Caco-2 (cell line): ENCODE measurements around the gene GJB1. TPM values are rescaled to one million over a fixed set of nuclear protein-coding genes. Genes with fewer than 3 reads are reported as not detected.

Experiments
- BruUV-seq: library from RNA; stranded (reverse); fragments of 400-500 nt; replicated peaks from 2 replicates; lab custom pipeline; 2021; lab: Mats Ljungman, UMichigan
- CTCF ChIA-PET: fragments of 300-600 bp; sonication (Branson Sonifier 250); formaldehyde crosslinking; loops from one replicate; lab custom pipeline; 2022; ENCODE audit warnings: antibody characterized with exemption; lab: Charles Lee
- POLR2A ChIA-PET: fragments of 300-600 bp; sonication (Branson Sonifier 250); formaldehyde crosslinking; loops from one replicate; lab custom pipeline; 2022; ENCODE audit warnings: antibody characterized with exemption; lab: Charles Lee
- DNase-seq, 2 experiments: peaks; one replicate each; pipeline versions ENCODE4 v3.0.0 to v3.0.0-alpha.2; 2020 to 2022
- H3K27me3 ChIP-seq: replicated peaks from 2 replicates; pipeline ENCODE4 v1.6.0; 2011; ENCODE audit warnings: low read length; ENCODE audit not compliant: control insufficient read depth, insufficient read depth
- H3K36me3 ChIP-seq: 2 replicates; pipeline ENCODE4 v1.5.1; 2011; ENCODE audit warnings: low read length; ENCODE audit not compliant: control insufficient read depth, insufficient read depth
- H3K4me1 ChIP-seq: fragments of 250-450 bp; sonication (Bioruptor Pico); 2 replicates; pipeline ENCODE4 v1.5.1; 2020; ENCODE audit warnings: mild to moderate bottlenecking
- H3K4me3 ChIP-seq: 2 replicates; pipeline ENCODE4 v1.5.1; 2011; ENCODE audit warnings: low read depth, mild to moderate bottlenecking, control low read depth, low read length
- H3K9me3 ChIP-seq: fragments of 250-450 bp; sonication (Bioruptor Pico); 2 replicates; pipeline ENCODE4 v1.5.1; 2020; ENCODE audit warnings: mild to moderate bottlenecking, moderate library complexity
- H3K27ac Mint-ChIP-seq: one replicate; pipeline ENCODE4 v1.8.0; 2022; ENCODE audit warnings: mixed read lengths; ENCODE audit not compliant: unreplicated experiment
- H3K27me3 Mint-ChIP-seq: one replicate; pipeline ENCODE4 v1.8.0; 2022; ENCODE audit warnings: mixed read lengths; ENCODE audit not compliant: insufficient read depth, unreplicated experiment
- H3K36me3 Mint-ChIP-seq: one replicate; pipeline ENCODE4 v1.8.0; 2022; ENCODE audit warnings: mild to moderate bottlenecking, mixed read lengths; ENCODE audit not compliant: insufficient read depth, unreplicated experiment
- H3K4me1 Mint-ChIP-seq: one replicate; pipeline ENCODE4 v1.8.0; 2022; ENCODE audit warnings: low read depth, mixed read lengths; ENCODE audit not compliant: unreplicated experiment
- H3K4me3 Mint-ChIP-seq: one replicate; pipeline ENCODE4 v1.8.0; 2022; ENCODE audit warnings: mild to moderate bottlenecking, moderate library complexity, mixed read lengths; ENCODE audit not compliant: unreplicated experiment
- H3K9me3 Mint-ChIP-seq: one replicate; pipeline ENCODE4 v1.8.0; 2022; ENCODE audit warnings: mixed read lengths; ENCODE audit not compliant: unreplicated experiment
- intact Hi-C: fragments of 100-400 bp; cut with micrococcal nuclease; formaldehyde crosslinking; loops from one replicate; pipeline ENCODE4 v1.10.0; 2022; ENCODE audit not compliant: unreplicated experiment
- total RNA-seq: library from RNA; stranded (reverse); gene quantifications from 2 replicates; pipeline ENCODE4 v1.2.3, GENCODE V29; 2022
- TF ChIP-seq, protein P1 (sequence below), 2 experiments: fragments of 200-600 bp in 1 of 2; IDR thresholded peaks; 1 replicate in 1 of 2; 2 replicates in 1 of 2; pipeline versions ENCODE4 v1.5.1 to v1.8.0; 2011 to 2022; ENCODE audit warnings: antibody characterized with exemption in 1 of 2, control low read depth in 1 of 2, inconsistent platforms in 1 of 2, low read depth in 1 of 2, low read length in 1 of 2, mild to moderate bottlenecking in 1 of 2, moderate library complexity in 1 of 2; ENCODE audit not compliant: insufficient read depth in 1 of 2, severe bottlenecking in 1 of 2, unreplicated experiment in 1 of 2

Gene GJB1
- total RNA-seq, 1 experiment from 2014 or later: 37.6 TPM

DNA sequence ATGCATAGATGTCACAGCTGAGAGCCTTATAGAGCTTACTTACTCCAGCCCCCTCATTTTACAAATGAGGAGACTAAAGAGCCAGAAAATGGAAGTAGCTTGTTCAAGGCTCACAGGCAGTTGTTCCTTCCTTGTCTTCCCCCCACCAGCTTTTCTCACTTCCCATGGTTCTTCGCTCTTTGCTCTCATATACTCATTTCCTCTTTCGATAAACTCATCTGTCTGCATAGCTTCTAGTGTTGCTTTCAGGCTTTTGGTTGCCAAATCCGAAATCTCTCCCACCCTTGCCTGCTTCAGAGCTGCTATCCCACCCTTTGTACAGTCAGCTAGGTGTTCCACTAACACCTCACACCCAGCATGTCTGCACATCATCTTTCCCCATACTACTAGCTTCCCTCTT, 25.0 kb upstream of the GJB1 start:
- Mint-ChIP-seq H3K27me3 (no peaks in the 10 kb centered on the region), H3K4me3 (no peak overlapping the region), H3K27ac (no peak overlapping the region), H3K36me3 (no peaks in the 10 kb centered on the region), H3K4me1 (peaks cover 33% of the 10 kb centered on the region), H3K9me3 (no peaks in the 10 kb centered on the region)
- intact Hi-C loops: no loop called here
- Histone ChIP-seq H3K4me1 (no peaks in the 10 kb centered on the region; the same call in 1 of the 2 replicates), H3K36me3 (no peaks in the 10 kb centered on the region), H3K9me3 (no peaks in the 10 kb centered on the region), H3K4me3 (no peak overlapping the region), H3K27me3 (no peaks in the 10 kb centered on the region)
- TF ChIP-seq, protein P1, sequence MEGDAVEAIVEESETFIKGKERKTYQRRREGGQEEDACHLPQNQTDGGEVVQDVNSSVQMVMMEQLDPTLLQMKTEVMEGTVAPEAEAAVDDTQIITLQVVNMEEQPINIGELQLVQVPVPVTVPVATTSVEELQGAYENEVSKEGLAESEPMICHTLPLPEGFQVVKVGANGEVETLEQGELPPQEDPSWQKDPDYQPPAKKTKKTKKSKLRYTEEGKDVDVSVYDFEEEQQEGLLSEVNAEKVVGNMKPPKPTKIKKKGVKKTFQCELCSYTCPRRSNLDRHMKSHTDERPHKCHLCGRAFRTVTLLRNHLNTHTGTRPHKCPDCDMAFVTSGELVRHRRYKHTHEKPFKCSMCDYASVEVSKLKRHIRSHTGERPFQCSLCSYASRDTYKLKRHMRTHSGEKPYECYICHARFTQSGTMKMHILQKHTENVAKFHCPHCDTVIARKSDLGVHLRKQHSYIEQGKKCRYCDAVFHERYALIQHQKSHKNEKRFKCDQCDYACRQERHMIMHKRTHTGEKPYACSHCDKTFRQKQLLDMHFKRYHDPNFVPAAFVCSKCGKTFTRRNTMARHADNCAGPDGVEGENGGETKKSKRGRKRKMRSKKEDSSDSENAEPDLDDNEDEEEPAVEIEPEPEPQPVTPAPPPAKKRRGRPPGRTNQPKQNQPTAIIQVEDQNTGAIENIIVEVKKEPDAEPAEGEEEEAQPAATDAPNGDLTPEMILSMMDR (IDR thresholded peaks at IDR 0.05; ENCODE audit: insufficient read depth in 1 of 2, low read depth in 1 of 2, low read length in 1 of 2, severe bottlenecking in 1 of 2, unreplicated experiment in 1 of 2): no peak
- ChIA-PET POLR2A (interaction anchor here (0.8 to 1.0 kb wide), 2 partner anchors 85 to 168 kb away, joined by 4 read pairs; partner anchors contain the start of genes NONO and TAF1), CTCF (no interaction called here)
- no peak for DNase-seq
- no TSS peak for BruUV-seq

DNA sequence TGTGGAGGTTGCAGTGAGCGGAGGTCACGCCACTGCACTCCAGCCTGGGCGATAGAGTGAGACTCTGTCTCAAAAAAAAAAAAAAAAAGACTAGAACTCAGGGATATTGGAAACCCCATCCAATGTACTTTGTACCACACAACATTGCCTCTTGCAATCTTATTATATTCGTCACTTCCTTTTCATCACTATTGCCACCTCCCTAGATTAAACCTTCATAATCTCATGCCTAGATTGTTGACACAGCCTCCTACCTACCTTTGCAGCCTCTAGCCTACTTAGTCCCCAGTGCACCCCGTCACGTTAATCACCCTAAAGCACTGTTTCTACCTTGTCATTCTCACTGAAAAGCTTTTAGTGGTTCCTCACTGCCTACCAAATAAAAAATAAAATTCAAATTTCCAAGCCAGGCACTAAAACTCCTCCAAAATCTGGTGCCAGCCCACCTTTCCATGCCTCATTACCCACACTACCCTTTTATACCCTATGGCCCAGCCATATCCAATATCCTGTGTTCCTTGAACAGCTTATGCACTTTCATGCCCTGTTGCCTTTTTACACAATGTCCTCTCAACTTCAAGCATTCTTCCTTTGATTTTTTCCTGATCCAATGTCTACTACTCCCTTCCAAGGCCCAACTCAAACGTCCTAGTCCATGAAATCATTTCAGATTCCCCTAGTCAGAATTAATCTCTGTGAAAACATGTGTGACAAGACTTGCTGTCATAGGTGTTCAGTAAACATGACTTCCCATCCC, 23.6 kb upstream of the GJB1 start:
- Mint-ChIP-seq H3K27me3 (no peaks in the 10 kb centered on the region), H3K4me3 (no peak overlapping the region), H3K27ac (no peak overlapping the region), H3K4me1 (peaks cover 26% of the 10 kb centered on the region), H3K36me3 (no peaks in the 10 kb centered on the region), H3K9me3 (no peaks in the 10 kb centered on the region)
- Histone ChIP-seq H3K9me3 (no peaks in the 10 kb centered on the region), H3K36me3 (no peaks in the 10 kb centered on the region), H3K4me1 (no peaks in the 10 kb centered on the region; the same call in 1 of the 2 replicates), H3K4me3 (no peak overlapping the region), H3K27me3 (no peaks in the 10 kb centered on the region)
- no peak for DNase-seq
- no TSS peak for BruUV-seq
- CTCF ChIA-PET: no interaction called here
- intact Hi-C loops: no loop called here
- TF ChIP-seq, protein P1 (IDR thresholded peaks at IDR 0.05; ENCODE audit: insufficient read depth in 1 of 2, low read depth in 1 of 2, low read length in 1 of 2, severe bottlenecking in 1 of 2, unreplicated experiment in 1 of 2): no peak
- POLR2A ChIA-PET: no interaction called here

DNA sequence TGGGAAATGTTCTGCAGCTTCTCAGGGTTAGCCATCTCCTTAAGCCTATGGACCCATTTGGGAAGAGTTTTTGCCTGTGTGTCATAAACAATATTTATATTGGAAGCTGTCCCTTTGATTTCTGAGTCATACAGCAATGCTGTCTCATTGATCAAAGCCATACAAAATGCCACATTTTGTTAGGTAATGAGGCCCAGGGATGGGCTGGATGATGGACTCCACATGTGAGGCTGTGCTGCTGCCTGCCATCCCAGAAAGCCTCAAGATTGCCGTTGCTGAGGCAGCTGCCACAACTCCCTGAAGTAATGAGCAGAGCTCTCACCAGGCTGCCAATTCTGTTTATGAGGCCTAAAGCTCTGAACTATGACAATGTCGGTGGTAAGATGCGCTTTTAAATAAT, 12.2 kb upstream of the GJB1 start:
- Histone ChIP-seq H3K36me3 (no peaks in the 10 kb centered on the region), H3K27me3 (no peaks in the 10 kb centered on the region), H3K4me3 (no peak overlapping the region), H3K4me1 (peaks cover 18% of the 10 kb centered on the region), H3K9me3 (no peaks in the 10 kb centered on the region)
- Mint-ChIP-seq H3K4me1 (peaks cover 22% of the 10 kb centered on the region), H3K27me3 (no peaks in the 10 kb centered on the region), H3K4me3 (no peak overlapping the region), H3K27ac (no peak overlapping the region), H3K36me3 (no peaks in the 10 kb centered on the region), H3K9me3 (no peaks in the 10 kb centered on the region)
- CTCF ChIA-PET: no interaction called here
- intact Hi-C loops: loop anchor here (10.0 kb wide), 1 partner anchor 74 kb away; the partner anchor contains the start of gene NONO
- no TSS peak for BruUV-seq
- POLR2A ChIA-PET: no interaction called here
- DNase-seq: no peak
- TF ChIP-seq, protein P1 (IDR thresholded peaks at IDR 0.05; ENCODE audit: insufficient read depth in 1 of 2, low read depth in 1 of 2, low read length in 1 of 2, severe bottlenecking in 1 of 2, unreplicated experiment in 1 of 2): no peak
